ENCODE measurements around the gene EYA4.
"Not testable (repeated sequence)": the region's sequence is repeated elsewhere in the genome, so short reads cannot be mapped to it uniquely, and the experiment has no call there.

EYA4 gene

GRCh38 chr6:133551436-133551835 lies 310.3 kb downstream of the EYA4 start:
- H3K9ac ChIP-seq (ENCODE audit: low read depth, low read length), result no peak overlapping the region

GRCh38 chr6:133551847-133552341 lies 310.7 kb downstream of the EYA4 start:
- peaks cover 37% of the 10 kb centered on the region for H3K4me1 ChIP-seq (ENCODE audit: insufficient read depth, low read length)
- H3K9me3 ChIP-seq (ENCODE audit: control insufficient read depth, insufficient read depth, low read length), result no peaks in the 10 kb centered on the region
- no peak overlapping the region for H3K9ac ChIP-seq (ENCODE audit: low read depth, low read length)
- no peaks in the 10 kb centered on the region for H3K36me3 ChIP-seq (ENCODE audit: insufficient read depth, low read length)

More at GRCh38 chr6:133551436-133551835, 310.3 kb downstream of the EYA4 start:
- Histone ChIP-seq H3K4me1 (ENCODE audit: insufficient read depth, low read length) (peaks cover 37% of the 10 kb centered on the region), H3K9me3 (ENCODE audit: control insufficient read depth, insufficient read depth, low read length) (no peaks in the 10 kb centered on the region), H3K36me3 (ENCODE audit: insufficient read depth, low read length) (no peaks in the 10 kb centered on the region)

GRCh38 chr6:133553652-133554051 lies 312.5 kb downstream of the EYA4 start:
- Histone ChIP-seq H3K4me1 (ENCODE audit: insufficient read depth, low read length) (peaks cover 30% of the 10 kb centered on the region), H3K36me3 (ENCODE audit: insufficient read depth, low read length) (no peaks in the 10 kb centered on the region), H3K9ac (ENCODE audit: low read depth, low read length) (no peak overlapping the region), H3K9me3 (ENCODE audit: control insufficient read depth, insufficient read depth, low read length) (no peaks in the 10 kb centered on the region)

- H3K9ac ChIP-seq (ENCODE audit: low read depth, low read length); H3K9me3 ChIP-seq (ENCODE audit: control insufficient read depth, insufficient read depth, low read length); H3K36me3 ChIP-seq (ENCODE audit: insufficient read depth, low read length): not testable (repeated sequence)
- H3K4me1 ChIP-seq (ENCODE audit: insufficient read depth, low read length), result peaks cover 25% of the 10 kb centered on the region
Measured at GRCh38 chr6:133554121-133554520, 313.0 kb downstream of the EYA4 start.

GRCh38 chr6:133555685-133556084 lies 314.5 kb downstream of the EYA4 start:
- no peaks in the 10 kb centered on the region for H3K9me3 ChIP-seq (ENCODE audit: control insufficient read depth, insufficient read depth, low read length)
- H3K4me1 ChIP-seq (ENCODE audit: insufficient read depth, low read length), result peaks cover 17% of the 10 kb centered on the region
- H3K36me3 ChIP-seq (ENCODE audit: insufficient read depth, low read length), result no peaks in the 10 kb centered on the region
- no peak overlapping the region for H3K9ac ChIP-seq (ENCODE audit: low read depth, low read length)

DNA sequence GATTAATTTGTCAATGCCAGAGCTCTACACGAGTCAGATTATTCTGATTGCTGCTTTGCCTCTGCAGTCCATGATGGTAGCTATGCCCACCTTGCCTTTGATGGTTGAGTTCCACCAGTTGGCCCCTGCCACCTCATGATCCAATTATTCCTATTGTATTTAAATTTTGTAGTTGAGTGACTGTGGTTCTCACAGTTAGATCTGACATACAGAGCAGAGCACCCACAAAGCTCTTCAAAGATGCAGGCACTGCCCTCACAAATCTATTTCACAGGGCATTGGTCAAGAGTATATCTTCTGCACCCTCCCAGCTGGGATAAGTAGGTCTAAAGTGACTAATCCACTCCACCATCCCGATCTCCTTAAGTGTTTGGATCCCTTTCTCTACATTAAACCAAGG lies 318.8 kb downstream of the EYA4 start:
- no peaks in the 10 kb centered on the region for H3K9me3 ChIP-seq (ENCODE audit: control insufficient read depth, insufficient read depth, low read length)
- H3K36me3 ChIP-seq (ENCODE audit: insufficient read depth, low read length), result no peaks in the 10 kb centered on the region
- H3K9ac ChIP-seq (ENCODE audit: low read depth, low read length), result no peak overlapping the region
- no peaks in the 10 kb centered on the region for H3K4me1 ChIP-seq (ENCODE audit: insufficient read depth, low read length)

GRCh38 chr6:133567636-133568035 lies 326.5 kb downstream of the EYA4 start:
- H3K4me1 ChIP-seq (ENCODE audit: insufficient read depth, low read length), result no peaks in the 10 kb centered on the region
- no peak overlapping the region for H3K9ac ChIP-seq (ENCODE audit: low read depth, low read length)

DNA sequence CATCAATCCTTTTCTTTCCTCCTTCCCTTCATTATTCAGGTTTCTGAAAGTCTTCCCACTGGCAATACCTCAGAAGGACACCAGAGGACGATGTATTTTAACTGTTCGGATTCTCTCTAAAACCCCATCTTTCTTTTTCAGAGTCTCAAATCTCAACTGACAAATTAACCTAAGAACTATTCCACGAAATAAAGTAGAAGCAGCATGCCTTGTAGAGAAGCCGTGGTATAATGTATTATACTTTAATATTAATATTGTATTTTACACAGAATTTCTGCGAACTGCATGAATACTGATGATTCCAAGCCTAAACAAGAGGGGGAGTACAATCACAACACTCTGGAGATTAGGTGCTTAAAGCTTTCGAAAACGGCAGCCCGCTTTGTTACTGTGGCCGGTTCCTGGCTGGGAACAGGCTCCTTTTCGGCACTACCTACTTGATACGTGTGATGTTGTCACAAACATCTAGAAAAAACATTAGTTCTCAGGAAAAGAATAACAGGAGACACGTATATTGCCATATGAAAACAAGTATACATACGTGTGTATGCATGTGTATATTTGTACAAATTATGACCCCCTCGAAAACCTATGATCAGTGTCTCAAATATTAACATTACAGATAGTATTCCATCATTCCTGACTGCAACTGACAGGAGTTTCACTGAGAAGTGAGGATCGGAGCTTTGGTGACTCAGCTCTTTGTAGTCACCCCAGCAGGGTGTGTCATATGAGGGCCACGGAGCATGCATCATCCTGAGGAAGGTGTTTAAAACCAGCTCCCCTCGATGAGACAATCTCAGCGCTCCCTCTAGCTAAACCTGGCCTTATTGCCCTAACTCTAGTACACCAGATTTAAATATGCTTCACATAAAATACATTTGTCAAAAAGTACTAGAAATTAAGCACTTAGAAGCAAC lies 328.1 kb downstream of the EYA4 start:
- H3K9me3 ChIP-seq (ENCODE audit: control insufficient read depth, insufficient read depth, low read length), result no peaks in the 10 kb centered on the region
- H3K36me3 ChIP-seq (ENCODE audit: insufficient read depth, low read length), result no peaks in the 10 kb centered on the region
- H3K4me1 ChIP-seq (ENCODE audit: insufficient read depth, low read length), result no peaks in the 10 kb centered on the region
- peak overlapping the region; percentile 48 for H3K9ac ChIP-seq (ENCODE audit: low read depth, low read length)

More at GRCh38 chr6:133567636-133568035, 326.5 kb downstream of the EYA4 start:
- no peaks in the 10 kb centered on the region for H3K36me3 ChIP-seq (ENCODE audit: insufficient read depth, low read length)
- no peaks in the 10 kb centered on the region for H3K9me3 ChIP-seq (ENCODE audit: control insufficient read depth, insufficient read depth, low read length)

DNA sequence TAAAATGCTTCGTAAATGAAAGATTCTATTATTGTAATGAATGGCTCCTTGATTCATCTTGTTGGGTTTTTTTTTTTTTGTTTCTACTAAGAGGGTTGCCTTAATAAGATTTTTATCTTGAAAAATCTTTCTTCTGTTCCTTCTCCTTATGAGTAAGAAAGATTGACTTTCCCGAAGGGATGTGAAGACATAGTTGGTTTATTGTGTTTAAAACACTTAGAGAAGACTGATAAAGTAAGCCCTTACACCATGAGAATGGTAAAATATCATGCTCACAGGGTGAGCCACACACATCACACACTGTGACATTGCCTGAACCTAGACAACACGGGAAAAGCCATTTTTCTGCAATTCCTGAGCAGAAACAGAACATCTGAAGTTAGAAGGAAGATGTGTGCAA lies 330.5 kb downstream of the EYA4 start:
- H3K4me1 ChIP-seq (ENCODE audit: insufficient read depth, low read length), result no peaks in the 10 kb centered on the region
- no peak overlapping the region for H3K9ac ChIP-seq (ENCODE audit: low read depth, low read length)
- no peaks in the 10 kb centered on the region for H3K9me3 ChIP-seq (ENCODE audit: control insufficient read depth, insufficient read depth, low read length)
- no peaks in the 10 kb centered on the region for H3K36me3 ChIP-seq (ENCODE audit: insufficient read depth, low read length)

DNA sequence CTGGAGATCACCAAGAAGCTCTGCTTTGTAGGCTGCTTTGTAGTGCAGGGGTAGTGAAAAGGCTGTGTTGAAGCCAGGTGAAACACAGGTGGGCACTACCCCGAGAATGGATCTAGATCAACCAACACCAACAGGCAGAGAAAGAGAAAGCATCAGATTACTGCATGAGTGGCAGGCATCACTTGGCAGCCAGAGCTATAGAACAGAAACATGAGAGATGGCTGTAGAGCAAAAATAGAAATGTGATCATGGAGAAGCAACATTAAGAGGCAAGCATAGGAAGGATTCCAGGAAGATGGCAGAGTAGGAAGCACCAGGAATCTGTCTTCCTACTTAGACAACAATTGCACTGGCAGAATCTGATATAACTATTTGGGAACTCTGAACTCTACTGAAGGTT lies 336.7 kb downstream of the EYA4 start:
- H3K9ac ChIP-seq (ENCODE audit: low read depth, low read length), result no peak overlapping the region
- H3K9me3 ChIP-seq (ENCODE audit: control insufficient read depth, insufficient read depth, low read length), result no peaks in the 10 kb centered on the region
- H3K36me3 ChIP-seq (ENCODE audit: insufficient read depth, low read length), result no peaks in the 10 kb centered on the region
- no peaks in the 10 kb centered on the region for H3K4me1 ChIP-seq (ENCODE audit: insufficient read depth, low read length)
